A549 (cell line): ENCODE data around the gene CDH4. TPM values are rescaled to one million over a fixed set of nuclear protein-coding genes. Genes with fewer than 3 reads are reported as not detected.

Source experiments
- ATAC-seq, 2 experiments: fragments of 200-7000 bp in 1 of 2; fragments of >200 bp in 1 of 2; cut with Nextera tagmentation in 1 of 2; cut with Tn5 transposase in 1 of 2; 3 replicates each; pipeline versions ENCODE4 v1.8.0 to v1.9.1; 2018 to 2020; ENCODE audit warnings: mild to moderate bottlenecking in 1 of 2, moderate library complexity in 1 of 2
- CTCF ChIA-PET: fragments of 300-600 bp; sonication (Branson Sonifier 250); formaldehyde crosslinking; extraction: SDS; loops from one replicate; lab custom pipeline; 2021; ENCODE audit warnings: antibody characterized with exemption, inconsistent platforms; lab: Yijun Ruan, JAX
- POLR2A ChIA-PET: fragments of 350-600 bp; formaldehyde crosslinking; extraction: SDS; loops from one replicate; lab custom pipeline; 2021; ENCODE audit warnings: antibody characterized with exemption, inconsistent platforms; lab: Yijun Ruan, JAX
- DNase-seq, 2 experiments: peaks; one replicate each; pipeline versions ENCODE4 v3.0.0 to v3.0.0-alpha.2; 2011 to 2016; ENCODE audit warnings: low read depth in 1 of 2, low spot score in 1 of 2
- FAIRE-seq: peaks from 2 replicates; lab custom pipeline; 2011; peaks lifted over from hg19 to GRCh38; lab: Jason Lieb, UNC
- H3K27ac ChIP-seq, 2 experiments: fragments of >200 bp; sonication (Bioruptor Twin); formaldehyde crosslinking; 3 replicates each; pipeline ENCODE4 v1.5.1; 2016 to 2017
- H3K4me1 ChIP-seq: fragments of >200 bp; sonication (Bioruptor Twin); formaldehyde crosslinking; 3 replicates; pipeline ENCODE4 v1.6.1; 2016
- H3K4me2 ChIP-seq: fragments of >200 bp; sonication (Bioruptor Twin); formaldehyde crosslinking; 3 replicates; pipeline ENCODE4 v1.6.1; 2016
- H3K4me3 ChIP-seq: fragments of >200 bp; sonication (Bioruptor Twin); formaldehyde crosslinking; 3 replicates; pipeline ENCODE4 v1.5.1; 2016
- H3K9me3 ChIP-seq: fragments of >200 bp; sonication (Bioruptor Twin); formaldehyde crosslinking; 3 replicates; pipeline ENCODE4 v1.6.1; 2016
- BHLHE40 ChIP-seq: IDR thresholded peaks from 2 replicates; pipeline ENCODE4 v1.6.1; 2012; ENCODE audit warnings: low read depth, low read length, inconsistent platforms
- CBX2 ChIP-seq: fragments of 200-600 bp; sonication (generic); IDR thresholded peaks from 2 replicates; pipeline ENCODE4 v1.6.1; 2016; ENCODE audit warnings: low read depth, mild to moderate bottlenecking, borderline replicate concordance
- CHD2 ChIP-seq: fragments of 150-350 bp; IDR thresholded peaks from 2 replicates; pipeline ENCODE4 v1.6.1; 2014; ENCODE audit warnings: low read length; ENCODE audit not compliant: partially characterized antibody
- EHF ChIP-seq: fragments of 250-450 bp; sonication (Bioruptor Pico); IDR thresholded peaks from 2 replicates; pipeline ENCODE4 v1.5.0; 2020; ENCODE audit warnings: mild to moderate bottlenecking
- EP300 ChIP-seq, 2 experiments: fragments of >200 bp; sonication (Bioruptor Twin); formaldehyde crosslinking; IDR thresholded peaks; 2 replicates in 1 of 2; 3 replicates in 1 of 2; pipeline ENCODE4 v1.6.1; 2016 to 2017
- ESRRA ChIP-seq: fragments of 150-350 bp; IDR thresholded peaks from 2 replicates; pipeline ENCODE4 v1.6.1; 2014; ENCODE audit warnings: mild to moderate bottlenecking, low read length, borderline replicate concordance
- FOSL2 ChIP-seq, 2 experiments: fragments of 450-650 bp in 1 of 2; fragments of >200 bp in 1 of 2; sonication (Bioruptor Twin) in 1 of 2; formaldehyde crosslinking; IDR thresholded peaks; 2 replicates each; pipeline versions ENCODE4 v1.5.0 to v1.6.1; 2016 to 2020; ENCODE audit warnings: mild to moderate bottlenecking in 1 of 2, moderate library complexity in 1 of 2
- GATA3 ChIP-seq: IDR thresholded peaks from 2 replicates; pipeline ENCODE4 v1.6.1; 2012; ENCODE audit warnings: borderline replicate concordance
- HOXA7 ChIP-seq: fragments of 250-450 bp; sonication (Bioruptor Pico); IDR thresholded peaks from 2 replicates; pipeline ENCODE4 v1.5.0; 2020; ENCODE audit warnings: mild to moderate bottlenecking, moderate library complexity
- HOXB5 ChIP-seq: fragments of 250-450 bp; sonication (Bioruptor Pico); IDR thresholded peaks from 2 replicates; pipeline ENCODE4 v1.5.0; 2020; ENCODE audit warnings: mild to moderate bottlenecking, moderate library complexity
- KDM1A ChIP-seq: fragments of 200-600 bp; sonication (generic); IDR thresholded peaks from 2 replicates; pipeline ENCODE4 v1.6.1; 2016; ENCODE audit warnings: low read depth, mild to moderate bottlenecking
- NFE2L2 ChIP-seq: fragments of 150-350 bp; conservative IDR thresholded peaks from 2 replicates; pipeline ENCODE4 v1.6.1; 2014; ENCODE audit warnings: low read length
- PHF8 ChIP-seq: fragments of 200-600 bp; sonication (generic); IDR thresholded peaks from 2 replicates; pipeline ENCODE4 v1.6.1; 2016; ENCODE audit warnings: low read depth, mild to moderate bottlenecking, antibody characterized with exemption, moderate library complexity, borderline replicate concordance
- RAD21 ChIP-seq, 2 experiments: fragments of >200 bp in 1 of 2; sonication (Bioruptor Twin) in 1 of 2; formaldehyde crosslinking in 1 of 2; IDR thresholded peaks in 1 of 2; conservative IDR thresholded peaks in 1 of 2; 2 replicates in 1 of 2; 3 replicates in 1 of 2; pipeline ENCODE4 v1.6.1; 2012 to 2018; ENCODE audit warnings: inconsistent platforms in 1 of 2
- ZFP36 ChIP-seq: fragments of 450-650 bp; IDR thresholded peaks from 2 replicates; pipeline ENCODE4 v1.6.1; 2014; ENCODE audit warnings: borderline replicate concordance; ENCODE audit not compliant: partially characterized antibody
- WGBS: methylation state at CpG from one replicate; pipeline ENCODE4 v1.1.6; 2017; ENCODE audit errors: missing lambda C conversion rate; 5-methylcytosine and 5-hydroxymethylcytosine counted together
- polyA plus RNA-seq, 4 experiments: library from polyadenylated mRNA; depleted of rRNA in 3 of 4; stranded (reverse); fragments of >200 nt; fragmentation: RNase III in 1 of 4; extraction: RNeasy Plus Mini Kit Qiagen cat#74134 plus additional on column Dnase treatment in 1 of 4; gene quantifications; 2 replicates in 3 of 4; 3 replicates in 1 of 4; pipeline ENCODE4 v1.2.3, GENCODE V29; 2011 to 2017
- TF ChIP-seq, protein P1 (sequence below): IDR thresholded peaks from 2 replicates; pipeline ENCODE4 v1.6.1; 2012
- TF ChIP-seq, protein P2 (sequence below): fragments of 450-650 bp; IDR thresholded peaks from 2 replicates; pipeline ENCODE4 v1.6.1; 2014; ENCODE audit warnings: antibody characterized with exemption
- TF ChIP-seq, protein P3 (sequence below): fragments of >200 bp; sonication (Bioruptor Twin); formaldehyde crosslinking; IDR thresholded peaks from 2 replicates; pipeline ENCODE4 v1.6.1; 2016
- TF ChIP-seq, protein P4 (sequence below): fragments of >200 bp; sonication (Bioruptor Twin); formaldehyde crosslinking; IDR thresholded peaks from 3 replicates; pipeline ENCODE4 v1.5.1; 2016

The CDH4 gene
- polyA plus RNA-seq, 2 of the 4 experiments (the other 2 are of a cell fraction), result 3.4 to 10.3 TPM

DNA sequence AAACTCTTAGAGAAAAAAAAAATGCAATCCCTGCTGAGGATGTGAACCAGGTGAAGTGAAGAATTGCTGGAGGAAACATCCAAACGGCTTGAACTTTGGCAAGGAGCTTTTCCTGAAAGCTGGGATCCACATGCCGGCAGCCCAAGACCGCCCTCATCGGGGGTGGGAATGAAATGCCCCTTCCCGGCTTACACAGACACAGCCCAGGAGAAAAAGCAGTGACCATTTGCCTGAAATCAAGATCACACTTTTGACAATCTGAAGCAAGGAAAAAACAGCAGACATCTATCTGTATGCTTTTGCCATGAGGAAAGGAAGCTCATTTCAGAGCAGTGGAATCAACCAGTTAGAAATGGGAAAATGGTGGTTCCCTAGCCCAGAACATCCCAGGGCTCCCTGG is 559.1 kb downstream of the CDH4 start:
- no peak for ATAC-seq
- no peak overlapping the region for H3K27ac ChIP-seq
- ChIA-PET CTCF (interaction anchor here (0.6 to 0.8 kb wide), 2 partner anchors 12 to 235 kb away, joined by 3 read pairs; no protein-coding TSS in a partner anchor), POLR2A (no interaction called here)
- 72% methylated on average over 5 of the region's 5 CpGs for WGBS
- no peak for FAIRE-seq
- TF ChIP-seq, protein P1, sequence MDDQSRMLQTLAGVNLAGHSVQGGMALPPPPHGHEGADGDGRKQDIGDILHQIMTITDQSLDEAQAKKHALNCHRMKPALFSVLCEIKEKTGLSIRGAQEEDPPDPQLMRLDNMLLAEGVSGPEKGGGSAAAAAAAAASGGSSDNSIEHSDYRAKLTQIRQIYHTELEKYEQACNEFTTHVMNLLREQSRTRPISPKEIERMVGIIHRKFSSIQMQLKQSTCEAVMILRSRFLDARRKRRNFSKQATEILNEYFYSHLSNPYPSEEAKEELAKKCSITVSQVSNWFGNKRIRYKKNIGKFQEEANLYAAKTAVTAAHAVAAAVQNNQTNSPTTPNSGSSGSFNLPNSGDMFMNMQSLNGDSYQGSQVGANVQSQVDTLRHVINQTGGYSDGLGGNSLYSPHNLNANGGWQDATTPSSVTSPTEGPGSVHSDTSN, result no peak
- TF ChIP-seq EP300 (IDR thresholded peaks at IDR 0.05) (no peak), GATA3 (no peak), CHD2 (no peak)
- TF ChIP-seq, protein P2, sequence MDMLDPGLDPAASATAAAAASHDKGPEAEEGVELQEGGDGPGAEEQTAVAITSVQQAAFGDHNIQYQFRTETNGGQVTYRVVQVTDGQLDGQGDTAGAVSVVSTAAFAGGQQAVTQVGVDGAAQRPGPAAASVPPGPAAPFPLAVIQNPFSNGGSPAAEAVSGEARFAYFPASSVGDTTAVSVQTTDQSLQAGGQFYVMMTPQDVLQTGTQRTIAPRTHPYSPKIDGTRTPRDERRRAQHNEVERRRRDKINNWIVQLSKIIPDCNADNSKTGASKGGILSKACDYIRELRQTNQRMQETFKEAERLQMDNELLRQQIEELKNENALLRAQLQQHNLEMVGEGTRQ, result no peak
- H3K4me1 ChIP-seq, result no peaks in the 10 kb centered on the region
- no peak overlapping the region for H3K4me3 ChIP-seq
- no peak overlapping the region for H3K4me2 ChIP-seq
- no peaks in the 10 kb centered on the region for H3K9me3 ChIP-seq
- DNase-seq, result no peak

DNA sequence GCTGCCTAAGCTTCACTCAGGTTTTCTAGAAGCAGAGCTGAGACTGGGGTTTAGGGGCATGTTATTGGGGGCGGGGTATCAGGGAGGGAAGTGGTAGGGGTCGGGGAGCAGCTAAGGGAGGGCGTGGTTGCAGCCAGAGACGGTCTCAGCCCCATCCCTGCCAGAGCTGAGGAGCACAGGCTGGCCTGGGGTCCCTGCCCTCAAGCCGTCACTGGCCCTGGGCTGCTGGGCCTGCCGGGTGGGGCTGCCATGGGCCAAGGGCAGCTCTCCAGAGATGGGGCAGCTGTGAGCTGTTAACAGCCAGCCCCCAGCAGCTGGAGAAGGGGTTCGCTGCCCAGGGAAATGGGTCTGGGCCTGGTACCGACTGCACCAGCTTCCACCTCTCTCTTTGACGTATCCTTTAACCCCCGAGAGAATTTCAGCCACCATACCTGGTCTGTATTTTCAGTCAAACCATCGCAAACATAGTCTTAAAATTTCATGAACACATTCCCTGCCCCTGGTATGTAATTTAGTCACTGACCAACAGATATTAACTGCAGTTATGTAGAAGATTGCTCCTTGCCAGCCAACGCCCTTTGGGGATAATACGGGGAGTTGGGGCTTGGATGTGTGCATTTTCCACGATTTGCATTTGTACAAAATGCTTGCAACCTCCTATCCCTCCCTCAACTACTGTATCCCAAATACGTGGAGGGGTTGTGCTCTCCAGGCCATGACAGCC is 560.2 kb downstream of the CDH4 start:
- TF ChIP-seq CBX2, result no peak
- TF ChIP-seq FOSL2 (IDR thresholded peaks at IDR 0.05), result no peak
- TF ChIP-seq FOSL2 (CRISPR knock-in tag; IDR thresholded peaks at IDR 0.05), result no peak
- TF ChIP-seq NFE2L2, result no peak
- TF ChIP-seq CHD2, result no peak
- no peak for TF ChIP-seq RAD21 (conservative IDR thresholded peaks at IDR 0.05 in 1 of 2, IDR thresholded peaks at IDR 0.05 in 1 of 2)
- TF ChIP-seq, protein P3, sequence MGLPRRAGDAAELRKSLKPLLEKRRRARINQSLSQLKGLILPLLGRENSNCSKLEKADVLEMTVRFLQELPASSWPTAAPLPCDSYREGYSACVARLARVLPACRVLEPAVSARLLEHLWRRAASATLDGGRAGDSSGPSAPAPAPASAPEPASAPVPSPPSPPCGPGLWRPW, result no peak
- no peak for TF ChIP-seq ZFP36
- Histone ChIP-seq H3K27ac (no peak overlapping the region), H3K4me2 (no peak overlapping the region), H3K4me3 (no peak overlapping the region), H3K9me3 (no peaks in the 10 kb centered on the region), H3K4me1 (no peaks in the 10 kb centered on the region)
- DNase-seq (no peak), ATAC-seq (no peak), FAIRE-seq (no peak)
- POLR2A ChIA-PET, result no interaction called here
- WGBS, result 73% methylated on average over 11 of the region's 15 CpGs
- CTCF ChIA-PET, result interaction anchor here (1.6 kb wide), 1 partner anchor 12 kb away, joined by 4 read pairs; no protein-coding TSS in a partner anchor

DNA sequence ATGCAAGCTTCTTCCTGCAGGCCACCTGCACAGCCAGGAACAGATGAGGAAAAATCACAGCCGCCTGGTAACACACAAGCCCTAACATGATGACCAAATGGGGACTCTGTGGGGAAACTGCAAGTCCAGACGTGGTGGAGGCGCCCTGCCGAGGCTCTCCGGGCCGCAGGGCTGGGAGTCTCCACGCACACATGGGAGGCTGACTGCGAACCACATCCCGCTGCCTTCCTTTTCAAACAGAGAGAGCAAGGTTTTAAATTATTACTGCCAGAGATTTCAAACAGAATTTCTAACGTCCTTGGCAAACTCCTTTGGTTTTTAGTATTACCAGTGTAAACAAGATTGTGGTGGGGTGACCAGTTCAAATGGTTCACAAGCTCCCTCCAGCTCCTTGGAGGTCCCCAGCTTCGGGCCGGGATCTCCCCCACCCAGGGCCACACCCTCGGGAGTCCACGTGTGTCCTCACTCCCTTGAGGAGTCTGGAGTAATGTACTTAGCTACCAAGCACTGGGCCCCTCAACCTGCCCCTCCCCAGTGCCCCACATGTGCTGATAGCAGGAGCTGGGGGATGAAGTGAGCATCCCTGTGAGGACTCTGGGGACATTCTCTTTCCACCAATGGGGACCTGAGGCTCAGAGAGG is 560.9 kb downstream of the CDH4 start:
- ChIA-PET POLR2A (no interaction called here), CTCF (interaction anchor here (1.6 kb wide), 1 partner anchor 11 kb away, joined by 4 read pairs; no protein-coding TSS in a partner anchor)
- no peak for ATAC-seq
- Histone ChIP-seq H3K27ac (no peak overlapping the region), H3K4me1 (no peaks in the 10 kb centered on the region), H3K4me3 (no peak overlapping the region), H3K4me2 (no peak overlapping the region), H3K9me3 (no peaks in the 10 kb centered on the region)
- no peak for FAIRE-seq
- 69% methylated on average over 11 of the region's 14 CpGs for WGBS
- DNase-seq, result no peak
- TF ChIP-seq KDM1A (no peak), BHLHE40 (no peak), PHF8 (no peak), HOXB5 (CRISPR knock-in tag) (no peak), EP300 (IDR thresholded peaks at IDR 0.05) (no peak), EHF (CRISPR knock-in tag) (no peak), FOSL2 (IDR thresholded peaks at IDR 0.05) (no peak), FOSL2 (CRISPR knock-in tag; IDR thresholded peaks at IDR 0.05) (no peak), HOXA7 (CRISPR knock-in tag) (no peak), ESRRA (no peak)
- TF ChIP-seq, protein P1, result no peak
- TF ChIP-seq, protein P4, sequence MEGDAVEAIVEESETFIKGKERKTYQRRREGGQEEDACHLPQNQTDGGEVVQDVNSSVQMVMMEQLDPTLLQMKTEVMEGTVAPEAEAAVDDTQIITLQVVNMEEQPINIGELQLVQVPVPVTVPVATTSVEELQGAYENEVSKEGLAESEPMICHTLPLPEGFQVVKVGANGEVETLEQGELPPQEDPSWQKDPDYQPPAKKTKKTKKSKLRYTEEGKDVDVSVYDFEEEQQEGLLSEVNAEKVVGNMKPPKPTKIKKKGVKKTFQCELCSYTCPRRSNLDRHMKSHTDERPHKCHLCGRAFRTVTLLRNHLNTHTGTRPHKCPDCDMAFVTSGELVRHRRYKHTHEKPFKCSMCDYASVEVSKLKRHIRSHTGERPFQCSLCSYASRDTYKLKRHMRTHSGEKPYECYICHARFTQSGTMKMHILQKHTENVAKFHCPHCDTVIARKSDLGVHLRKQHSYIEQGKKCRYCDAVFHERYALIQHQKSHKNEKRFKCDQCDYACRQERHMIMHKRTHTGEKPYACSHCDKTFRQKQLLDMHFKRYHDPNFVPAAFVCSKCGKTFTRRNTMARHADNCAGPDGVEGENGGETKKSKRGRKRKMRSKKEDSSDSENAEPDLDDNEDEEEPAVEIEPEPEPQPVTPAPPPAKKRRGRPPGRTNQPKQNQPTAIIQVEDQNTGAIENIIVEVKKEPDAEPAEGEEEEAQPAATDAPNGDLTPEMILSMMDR, result no peak
- TF ChIP-seq, all 56 proteins: peak for 0
